Measurements from ENCODE around the gene CHRDL2.

The CHRDL2 gene

DNA sequence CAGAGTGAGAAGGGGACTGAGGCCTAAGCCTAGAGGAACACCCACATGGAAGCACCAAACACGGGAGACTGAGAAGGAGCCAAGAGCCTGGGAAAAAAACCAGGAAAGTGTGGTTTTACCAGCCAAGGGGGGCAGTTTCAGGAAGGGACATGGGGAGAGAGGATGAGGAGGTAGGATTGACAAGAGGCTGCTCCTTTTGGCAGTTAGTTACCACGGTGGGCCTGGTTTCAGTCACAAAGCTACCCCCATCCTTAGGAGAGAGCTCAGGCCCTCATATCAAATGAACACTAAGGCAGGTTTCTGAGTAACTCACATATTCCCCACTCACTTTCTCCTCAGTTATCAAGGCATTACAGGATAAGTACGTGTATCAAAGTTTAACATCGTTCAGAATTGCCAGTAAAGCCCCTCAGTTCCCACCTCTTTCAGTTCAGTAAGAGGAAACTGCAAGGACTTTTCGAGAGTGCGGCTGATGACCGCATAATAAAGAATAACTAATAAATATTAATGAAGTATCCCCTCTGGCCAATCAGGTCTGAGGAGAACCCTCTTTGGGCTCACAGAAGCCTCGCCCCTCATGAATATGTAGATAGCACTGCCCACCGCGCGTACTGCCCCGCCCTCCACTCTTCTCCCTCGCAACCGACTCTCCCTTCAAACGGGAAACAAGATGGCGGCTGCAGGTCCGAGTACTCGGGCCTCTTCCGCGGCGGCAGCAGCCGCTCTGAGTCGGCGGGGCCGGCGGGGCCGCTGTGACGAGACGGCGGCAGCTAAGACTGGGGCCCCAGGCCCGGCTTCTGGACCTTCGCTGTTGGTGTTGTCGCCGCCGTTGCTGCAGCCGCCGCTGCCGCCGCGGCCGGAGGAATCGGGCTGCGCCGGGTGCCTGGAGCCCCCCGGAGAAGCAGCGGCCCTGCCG, 17.2 kb upstream of the CHRDL2 start, which contains the start of gene RNF169:
RNF169 (plus strand) TSS at position 639 of the 916 bp plus-strand sequence; CDS start at position 671, 32 bp downstream.
- peak; percentile 95 for DNase-seq

DNA sequence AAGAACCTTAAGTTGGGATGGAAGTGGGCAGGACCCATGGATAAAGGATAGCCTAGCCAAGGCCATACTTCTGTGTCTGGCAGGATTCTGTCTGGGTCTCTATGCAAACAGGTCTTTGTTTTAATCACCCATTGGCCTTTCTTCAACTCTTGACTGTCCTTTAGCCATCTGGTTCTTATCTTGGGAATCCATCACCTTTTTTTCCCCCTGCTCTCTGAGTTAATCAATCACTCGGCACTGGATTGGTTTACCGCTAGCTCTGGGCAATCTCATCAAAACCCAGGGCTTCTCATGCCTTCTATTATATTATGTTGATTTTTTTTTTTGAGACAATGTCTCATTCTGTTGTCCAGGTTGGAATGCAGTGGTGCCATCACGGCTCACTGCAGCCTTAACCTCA, 15.6 kb upstream of the CHRDL2 start:
- DNase-seq = no peak

GRCh38 chr11:74744277-74744676, 13.1 kb upstream of the CHRDL2 start:
- DNase-seq = no peak

DNA sequence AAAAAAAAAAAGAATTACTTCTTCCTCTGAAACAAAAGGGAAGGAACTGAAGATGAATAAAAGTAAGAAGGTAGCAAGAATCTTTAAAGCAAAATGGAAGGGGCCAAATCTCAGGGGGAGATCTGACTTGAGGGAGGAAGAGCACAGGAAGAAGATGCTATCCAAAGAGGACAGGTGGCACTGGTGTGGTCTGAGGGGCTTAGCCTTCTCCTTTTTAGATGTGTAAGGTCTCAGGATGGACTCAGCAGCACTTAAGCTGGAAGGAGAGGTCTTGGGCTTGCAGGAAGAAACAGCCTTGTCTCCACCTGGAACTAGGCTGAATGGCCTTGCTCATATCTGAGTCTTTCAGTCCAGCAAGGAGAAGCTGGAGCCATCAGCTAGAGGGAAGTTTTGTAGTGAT, 12.4 kb upstream of the CHRDL2 start:
- DNase-seq = no peak

DNA sequence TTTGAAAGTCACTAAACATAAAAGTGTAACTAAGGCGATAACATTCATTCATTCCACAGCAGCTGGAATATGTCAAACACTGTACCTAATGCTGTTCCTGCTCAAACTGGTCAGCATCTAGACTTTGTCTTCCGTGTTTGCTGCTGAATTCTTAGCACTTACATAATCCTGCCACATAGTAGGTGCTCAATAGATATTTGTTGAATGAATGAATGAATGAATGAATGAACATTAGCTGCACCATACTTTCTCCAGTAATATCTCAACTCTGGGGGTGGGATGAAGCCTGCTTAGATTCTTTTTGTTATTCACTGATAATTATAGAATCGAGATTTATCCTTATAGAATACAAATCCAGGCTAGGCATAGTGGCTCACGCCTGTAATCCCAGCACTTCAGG, 10.8 kb upstream of the CHRDL2 start:
- DNase-seq = no peak

DNA sequence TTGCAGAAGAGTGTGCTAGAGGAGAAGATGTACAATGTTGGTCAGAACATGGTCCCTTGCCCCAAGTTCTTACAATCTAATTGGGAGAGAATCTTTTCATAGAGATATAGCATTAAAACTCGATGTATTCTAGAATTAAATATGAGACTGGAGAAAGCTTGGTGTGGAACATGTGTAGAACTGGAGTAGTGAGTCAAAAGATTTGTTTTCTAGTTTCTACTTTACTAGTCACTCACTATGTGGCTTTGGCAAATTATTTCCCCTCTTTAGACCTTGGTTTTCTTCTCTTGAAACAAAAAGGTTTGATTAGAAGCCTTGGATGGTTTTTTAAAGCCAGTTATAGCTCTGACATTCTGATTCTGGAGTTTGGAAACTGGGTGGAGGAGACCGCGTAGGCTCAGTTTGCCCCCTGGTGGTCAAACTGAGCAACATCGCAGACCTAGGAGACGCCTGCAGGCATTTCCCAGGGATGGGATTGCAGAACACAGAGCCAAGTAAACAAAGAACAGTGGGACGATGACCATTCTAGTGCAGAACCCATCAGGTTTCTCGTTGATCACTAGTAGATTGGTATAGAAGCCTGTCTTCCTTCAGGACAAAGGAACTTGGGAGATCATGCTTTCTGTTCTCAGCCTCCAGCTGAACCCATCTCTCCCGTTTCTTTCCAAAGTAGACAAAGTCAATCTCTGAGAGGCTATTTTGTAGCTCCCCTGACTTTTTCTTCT, 8.5 kb upstream of the CHRDL2 start:
- peak; percentile 58 for DNase-seq

- no peak for DNase-seq
Observed at GRCh38 chr11:74736031-74736430, 4.8 kb upstream of the CHRDL2 start.

DNA sequence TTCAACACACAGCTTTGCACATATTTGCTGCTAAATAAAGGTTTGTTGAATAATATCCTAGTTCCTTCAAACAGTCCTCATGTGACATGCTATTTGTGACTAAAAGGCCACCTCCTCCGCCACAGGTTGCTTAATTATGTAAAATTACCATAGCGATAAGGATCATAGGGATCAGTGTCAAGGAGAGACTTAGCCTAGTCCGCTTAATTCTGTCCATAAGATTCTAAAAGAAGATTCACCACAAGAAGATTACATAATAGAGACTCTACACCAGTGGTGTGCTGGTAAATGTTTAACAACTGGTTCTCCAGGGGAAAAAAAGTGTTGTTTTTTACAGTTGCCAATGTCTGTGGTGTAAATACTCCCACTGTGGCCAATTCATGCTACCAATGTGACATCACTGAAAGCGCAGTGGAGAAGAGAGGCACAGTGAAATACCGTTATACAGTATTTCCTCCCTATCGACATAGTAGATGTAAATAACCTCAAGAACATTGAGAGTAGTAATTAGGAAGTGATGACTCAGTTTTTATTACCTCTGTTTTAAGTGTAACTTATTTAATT, 4.2 kb upstream of the CHRDL2 start:
- no peak for DNase-seq

GRCh38 chr11:74734559-74734925, 3.3 kb upstream of the CHRDL2 start:
- no peak for DNase-seq

GRCh38 chr11:74730571-74731260, 510 bp downstream of the CHRDL2 start:
- no peak for DNase-seq

- no peak for DNase-seq
Observed at GRCh38 chr11:74729397-74729796, 1.8 kb downstream of the CHRDL2 start.

DNA sequence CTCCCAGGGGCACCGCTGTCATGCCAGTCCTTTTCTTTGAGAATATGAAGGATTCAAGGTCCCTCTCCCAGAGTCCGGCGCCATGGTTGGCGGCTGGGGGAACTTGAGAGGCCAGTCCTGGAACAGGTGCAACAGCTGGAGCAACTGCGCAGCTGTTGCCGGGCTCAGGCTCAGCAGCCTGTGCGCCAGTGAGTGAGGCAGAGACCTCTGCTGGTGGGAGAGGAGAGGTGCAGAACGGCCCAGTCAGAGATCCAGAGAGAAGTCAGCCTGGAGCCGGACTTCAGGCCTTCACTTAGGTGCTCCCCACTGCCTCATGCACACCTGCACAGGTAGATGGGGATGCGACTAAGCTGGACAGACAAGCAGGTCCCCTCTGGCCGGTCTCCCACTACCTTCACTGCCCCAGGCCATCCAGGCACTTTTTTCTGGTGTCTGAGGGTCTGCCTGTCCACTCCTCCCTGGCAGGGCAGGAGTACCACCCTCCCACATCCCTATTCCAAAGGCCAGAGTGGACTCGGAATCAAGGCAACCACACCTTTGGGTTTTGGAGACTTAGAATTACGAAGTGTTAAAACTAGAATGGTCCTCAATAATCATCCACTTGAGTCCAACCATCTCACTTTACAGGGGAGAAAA, 4.6 kb downstream of the CHRDL2 start:
- peak; percentile 73 for DNase-seq

- no peak for DNase-seq
Observed at GRCh38 chr11:74725701-74726100, 5.5 kb downstream of the CHRDL2 start.

DNA sequence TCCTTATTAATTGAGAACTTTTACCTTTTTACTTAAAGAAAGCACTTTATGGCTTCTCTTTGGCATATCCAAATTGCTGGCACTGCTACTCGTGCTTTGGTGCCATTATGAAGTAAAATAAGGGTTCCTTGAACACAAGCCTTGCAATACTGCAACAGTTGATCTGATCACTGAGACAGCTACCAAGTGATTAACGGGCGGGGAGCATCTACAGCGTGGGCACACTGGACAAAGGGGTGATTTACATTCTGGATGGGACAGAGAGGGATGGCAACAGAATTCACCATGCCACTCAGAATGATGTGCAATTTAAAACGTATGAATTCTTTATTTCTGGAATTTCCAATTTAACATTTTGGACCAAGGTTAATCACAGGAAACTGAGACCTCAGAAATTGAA, 7.7 kb downstream of the CHRDL2 start:
- no peak for DNase-seq

- DNase-seq = no peak
Observed at GRCh38 chr11:74721479-74721835, 9.8 kb downstream of the CHRDL2 start.

- DNase-seq = no peak
Observed at GRCh38 chr11:74720596-74721478, 10.4 kb downstream of the CHRDL2 start.

DNA sequence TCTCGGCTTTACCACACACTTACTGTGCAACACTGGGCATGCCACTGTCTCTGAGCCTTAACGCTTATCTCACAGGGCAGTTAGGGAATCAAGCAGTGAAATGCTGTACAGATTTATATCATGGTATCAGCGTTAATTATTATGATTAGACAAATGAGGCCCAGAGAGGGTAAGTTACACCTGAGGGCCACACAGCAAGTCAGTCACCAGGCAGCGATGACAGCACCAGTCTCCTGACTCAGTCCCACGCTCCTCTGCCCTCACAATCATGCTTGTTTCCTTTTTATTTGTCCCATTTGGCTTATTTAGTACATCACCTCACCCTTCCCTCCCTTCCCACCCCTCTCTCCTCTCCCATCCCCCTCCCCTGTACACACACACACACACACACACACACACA, 12.2 kb downstream of the CHRDL2 start:
- DNase-seq = no peak

DNA sequence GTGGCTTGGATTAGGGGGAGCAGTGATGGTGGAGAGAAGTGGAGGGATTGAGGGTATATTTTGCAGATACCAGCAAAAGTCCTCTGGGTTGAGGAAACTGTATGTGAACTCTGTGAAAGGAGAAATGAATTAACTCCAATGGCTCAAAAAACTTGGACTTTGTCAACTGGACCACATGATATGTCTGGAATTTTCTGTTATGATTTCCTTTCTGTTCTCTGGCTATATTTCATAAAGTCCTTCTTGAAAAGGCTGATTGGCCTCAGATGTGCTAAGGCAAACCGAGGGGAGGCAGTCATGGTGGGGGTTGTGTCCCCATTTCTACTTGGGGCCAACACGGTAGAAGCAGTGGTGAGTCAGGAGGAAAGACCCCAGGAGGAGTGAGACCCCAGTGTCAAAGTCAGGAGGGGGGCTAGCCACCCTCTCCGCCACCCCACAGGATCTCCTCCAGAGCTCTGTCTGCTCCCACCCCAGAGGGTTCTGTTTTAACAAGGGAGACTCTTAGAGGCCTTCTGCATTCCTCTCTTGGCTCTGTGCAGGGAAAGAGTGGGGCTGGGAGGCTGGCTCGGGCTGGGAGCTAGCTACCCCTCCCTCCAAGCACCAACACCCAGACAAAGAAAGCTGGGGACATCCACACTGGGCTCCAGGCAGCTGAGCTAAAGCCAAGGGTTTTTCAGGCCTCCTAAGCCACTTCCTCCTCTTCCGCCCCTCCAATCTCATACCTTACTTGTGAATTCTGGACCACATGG, 13.8 kb downstream of the CHRDL2 start:
- DNase-seq = no peak

DNA sequence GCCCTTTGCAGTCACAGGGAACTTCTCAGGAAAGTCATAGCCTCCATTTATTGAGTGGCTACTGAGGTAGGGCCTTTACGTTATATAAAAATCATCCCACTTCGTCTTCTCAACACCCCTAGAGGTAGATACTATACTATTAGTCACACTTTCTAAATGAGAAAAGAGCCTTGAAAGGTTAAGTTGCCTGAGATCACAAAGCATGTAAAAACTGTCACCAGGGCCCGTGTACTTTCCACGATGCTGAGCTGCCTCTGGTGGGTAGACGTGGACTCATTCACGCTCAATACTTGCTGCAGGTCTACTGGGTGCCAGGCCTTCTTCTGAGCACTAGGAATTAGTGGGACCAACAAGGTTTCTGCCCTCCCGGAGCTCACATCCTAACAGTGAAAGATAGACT, 16.3 kb downstream of the CHRDL2 start:
- peak; percentile 6 for DNase-seq

GRCh38 chr11:74713686-74714085, 17.5 kb downstream of the CHRDL2 start:
- DNase-seq = no peak
